Neural progenitor cell (in vitro differentiated cells): ENCODE measurements around the gene RABGAP1. TPM values are rescaled to one million over a fixed set of nuclear protein-coding genes. Genes with fewer than 3 reads are reported as not detected.

Experiments
- DNase-seq: peaks from one replicate; pipeline ENCODE4 v3.0.0-alpha.2; 2016; ENCODE audit warnings: low spot score
- H2AFZ ChIP-seq: fragments of 200-600 bp; sonication (generic); replicated peaks from 2 replicates; pipeline ENCODE4 v1.6.1; 2016; ENCODE audit warnings: antibody characterized with exemption
- H3F3A ChIP-seq: fragments of 200-600 bp; sonication (generic); 2 replicates; pipeline ENCODE4 v1.6.1; 2016; ENCODE audit warnings: antibody characterized with exemption, low read depth
- H3K27ac ChIP-seq: fragments of 200-600 bp; sonication (generic); 2 replicates; pipeline ENCODE4 v1.5.1; 2016; ENCODE audit warnings: mild to moderate bottlenecking
- H3K27me3 ChIP-seq: fragments of 200-600 bp; sonication (generic); 2 replicates; pipeline ENCODE4 v1.6.1; 2016; ENCODE audit warnings: mild to moderate bottlenecking, moderate library complexity
- H3K36me3 ChIP-seq: fragments of 200-600 bp; sonication (generic); 2 replicates; pipeline ENCODE4 v1.5.1; 2016
- H3K4me1 ChIP-seq: fragments of 200-600 bp; sonication (generic); 2 replicates; pipeline ENCODE4 v1.6.1; 2016; ENCODE audit warnings: mixed run types
- H3K4me2 ChIP-seq: fragments of 200-600 bp; sonication (generic); 2 replicates; pipeline ENCODE4 v1.6.1; 2016
- H3K4me3 ChIP-seq: fragments of 200-600 bp; sonication (generic); 2 replicates; pipeline ENCODE4 v1.5.1; 2016
- H3K79me2 ChIP-seq: fragments of 200-600 bp; sonication (generic); 2 replicates; pipeline ENCODE4 v1.6.1; 2016; ENCODE audit warnings: low read depth
- H3K9ac ChIP-seq: fragments of 200-600 bp; sonication (generic); 2 replicates; pipeline ENCODE4 v1.6.1; 2016
- H3K9me3 ChIP-seq: fragments of 200-600 bp; sonication (generic); 2 replicates; pipeline ENCODE4 v1.5.1; 2016; ENCODE audit warnings: low read depth
- H4K20me1 ChIP-seq: fragments of 200-600 bp; sonication (generic); 2 replicates; pipeline ENCODE4 v1.6.1; 2016; ENCODE audit warnings: low read depth
- H3K27ac Mint-ChIP-seq: 3 replicates; pipeline ENCODE4 v1.8.0; 2021; ENCODE audit warnings: mixed read lengths
- H3K27me3 Mint-ChIP-seq: 2 replicates; pipeline ENCODE4 v1.8.0; 2022; ENCODE audit warnings: low read depth, mild to moderate bottlenecking, inconsistent platforms, moderate library complexity, mixed read lengths; ENCODE audit not compliant: insufficient read depth
- H3K36me3 Mint-ChIP-seq: 3 replicates; pipeline ENCODE4 v1.8.0; 2021; ENCODE audit warnings: mixed read lengths
- H3K4me1 Mint-ChIP-seq: 3 replicates; pipeline ENCODE4 v1.8.0; 2021; ENCODE audit warnings: mixed read lengths
- H3K4me3 Mint-ChIP-seq: 3 replicates; pipeline ENCODE4 v1.8.0; 2021; ENCODE audit warnings: mild to moderate bottlenecking, moderate library complexity, mixed read lengths
- H3K9me3 Mint-ChIP-seq: 3 replicates; pipeline ENCODE4 v1.8.0; 2020; ENCODE audit warnings: mixed read lengths
- CTCF ChIP-seq: fragments of 200-600 bp; sonication (generic); IDR thresholded peaks from 2 replicates; pipeline ENCODE4 v1.5.1; 2017; ENCODE audit warnings: antibody characterized with exemption, mild to moderate bottlenecking
- EZH2 ChIP-seq: fragments of 200-600 bp; sonication (generic); IDR thresholded peaks from 2 replicates; pipeline ENCODE4 v1.6.1; 2017; ENCODE audit warnings: antibody characterized with exemption, mild to moderate bottlenecking, moderate library complexity
- EZH2phosphoT487 ChIP-seq: fragments of 200-600 bp; sonication (generic); IDR thresholded peaks from 2 replicates; pipeline ENCODE4 v1.6.1; 2017; ENCODE audit warnings: antibody characterized with exemption
- total RNA-seq: library from RNA; depleted of rRNA; stranded (reverse); fragments of >200 nt; gene quantifications from 2 replicates; pipeline ENCODE4 v1.2.3, GENCODE V29; 2015; ENCODE audit warnings: low replicate concordance

The RABGAP1 gene
- total RNA-seq, 1 donor from 2014 or later = 55.2 TPM

DNA sequence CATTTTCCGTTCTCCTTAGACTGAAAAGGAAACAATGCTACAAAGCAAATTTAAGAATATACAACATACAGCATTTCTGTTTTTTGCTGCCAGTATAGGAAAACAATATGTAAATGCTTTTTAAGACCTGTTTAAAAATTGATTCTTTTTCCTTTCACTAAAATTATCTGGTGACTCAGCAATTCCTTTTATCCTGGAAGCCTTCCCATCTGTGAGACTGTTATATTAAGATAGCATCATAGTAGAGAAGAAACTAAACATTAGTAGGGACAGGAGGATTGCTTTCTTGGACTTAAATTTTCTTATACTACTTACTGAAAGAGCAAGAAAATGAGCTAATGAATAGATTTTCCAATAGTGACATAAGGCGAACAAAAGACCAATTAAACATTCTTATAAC, 62.6 kb downstream of the RABGAP1 start:
- no peak overlapping the region for H2AFZ ChIP-seq
- no peak overlapping the region for H3K4me3 ChIP-seq
- H3K9me3 Mint-ChIP-seq = no peaks in the 10 kb centered on the region
- TF ChIP-seq CTCF = no peak
- TF ChIP-seq EZH2 = no peak
- no peak for TF ChIP-seq EZH2phosphoT487
- H3K27ac Mint-ChIP-seq = no peak overlapping the region
- H3K36me3 Mint-ChIP-seq = peaks cover 19% of the 10 kb centered on the region
- no peak overlapping the region for H3K27ac ChIP-seq
- H3K4me1 ChIP-seq = no peaks in the 10 kb centered on the region
- H3K27me3 Mint-ChIP-seq = no peaks in the 10 kb centered on the region
- DNase-seq = no peak
- H3K36me3 ChIP-seq = peaks cover 19% of the 10 kb centered on the region
- no peak overlapping the region for H3K4me2 ChIP-seq
- no peaks in the 10 kb centered on the region for H3K79me2 ChIP-seq
- no peaks in the 10 kb centered on the region for H4K20me1 ChIP-seq
- peaks cover 5% of the 10 kb centered on the region for H3F3A ChIP-seq
- H3K27me3 ChIP-seq = no peaks in the 10 kb centered on the region
- H3K4me1 Mint-ChIP-seq = peaks cover 13% of the 10 kb centered on the region
- no peaks in the 10 kb centered on the region for H3K9me3 ChIP-seq
- H3K9ac ChIP-seq = no peak overlapping the region
- H3K4me3 Mint-ChIP-seq = no peak overlapping the region

GRCh38 chr9:123005964-123006363, 65.1 kb downstream of the RABGAP1 start:
- Histone ChIP-seq H3K4me2 (no peak overlapping the region), H3K4me3 (no peak overlapping the region), H3K4me1 (no peaks in the 10 kb centered on the region), H3K27me3 (no peaks in the 10 kb centered on the region), H3K9ac (no peak overlapping the region), H3F3A (peaks cover 5% of the 10 kb centered on the region), H3K36me3 (peaks cover 7% of the 10 kb centered on the region), H3K79me2 (no peaks in the 10 kb centered on the region), H2AFZ (no peak overlapping the region), H4K20me1 (no peaks in the 10 kb centered on the region), H3K9me3 (no peaks in the 10 kb centered on the region), H3K27ac (no peak overlapping the region)
- no peak for TF ChIP-seq EZH2phosphoT487
- TF ChIP-seq EZH2 = no peak
- TF ChIP-seq CTCF = no peak
- H3K4me3 Mint-ChIP-seq = no peak overlapping the region
- no peak for DNase-seq
- H3K4me1 Mint-ChIP-seq = peaks cover 4% of the 10 kb centered on the region
- H3K27me3 Mint-ChIP-seq = no peaks in the 10 kb centered on the region
- no peaks in the 10 kb centered on the region for H3K9me3 Mint-ChIP-seq
- no peak overlapping the region for H3K27ac Mint-ChIP-seq
- H3K36me3 Mint-ChIP-seq = peaks cover 9% of the 10 kb centered on the region

DNA sequence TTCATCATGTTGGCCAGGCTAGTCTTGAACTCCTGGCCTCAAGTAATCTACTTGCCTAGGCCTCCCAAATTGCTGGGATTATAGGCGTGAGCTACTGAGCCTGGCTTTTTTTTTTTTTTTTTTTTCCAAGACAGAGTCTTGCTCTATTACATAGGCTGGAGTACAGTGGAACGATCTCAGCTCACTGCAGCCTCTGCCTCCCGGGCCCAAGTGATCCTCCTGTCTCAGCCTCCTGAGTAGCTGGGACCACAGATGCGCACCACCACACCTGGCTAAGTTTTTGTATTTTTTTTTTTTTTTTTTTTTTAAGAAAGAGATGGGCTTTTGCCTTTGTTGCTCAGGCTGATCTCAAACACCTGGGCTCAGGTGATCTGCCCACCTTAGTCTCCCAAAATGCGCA, 66.4 kb downstream of the RABGAP1 start:
- Histone ChIP-seq H3K4me2 (no peak overlapping the region), H3K79me2 (no peaks in the 10 kb centered on the region), H3K9ac (no peak overlapping the region), H2AFZ (no peak overlapping the region), H3K36me3 (peaks cover 3% of the 10 kb centered on the region), H3F3A (peaks cover 5% of the 10 kb centered on the region), H3K4me1 (no peaks in the 10 kb centered on the region), H3K4me3 (no peak overlapping the region), H3K27me3 (no peaks in the 10 kb centered on the region), H4K20me1 (no peaks in the 10 kb centered on the region), H3K27ac (no peak overlapping the region), H3K9me3 (no peaks in the 10 kb centered on the region)
- no peak for DNase-seq
- Mint-ChIP-seq H3K4me3 (no peak overlapping the region), H3K27ac (no peak overlapping the region), H3K27me3 (no peaks in the 10 kb centered on the region), H3K36me3 (peaks cover 18% of the 10 kb centered on the region), H3K9me3 (no peaks in the 10 kb centered on the region), H3K4me1 (peaks cover 4% of the 10 kb centered on the region)
- TF ChIP-seq CTCF (no peak), EZH2phosphoT487 (no peak), EZH2 (no peak)

DNA sequence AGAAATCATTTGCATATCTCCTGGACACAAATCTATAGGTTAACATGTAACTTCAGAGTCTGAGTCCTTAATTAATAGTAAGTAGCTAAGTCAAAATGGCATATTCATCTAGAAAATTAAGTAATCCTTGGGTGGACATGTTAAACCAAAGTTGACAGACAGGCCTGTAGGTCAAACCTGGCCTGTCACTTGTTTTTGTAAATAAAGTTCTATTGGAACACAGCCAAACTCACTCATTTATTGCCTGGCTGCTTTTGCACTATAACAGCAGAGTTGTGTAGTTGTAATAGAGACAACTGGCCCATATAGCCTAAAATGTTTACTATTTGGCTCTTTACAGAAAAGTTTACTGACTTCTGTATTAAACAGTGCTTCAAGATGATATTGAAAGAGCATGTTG, 68.1 kb downstream of the RABGAP1 start:
- no peak overlapping the region for H3K4me3 Mint-ChIP-seq
- H3K79me2 ChIP-seq = no peaks in the 10 kb centered on the region
- no peak overlapping the region for H3K4me3 ChIP-seq
- H3K4me1 Mint-ChIP-seq = no peaks in the 10 kb centered on the region
- no peak overlapping the region for H3K27ac ChIP-seq
- H3K9me3 Mint-ChIP-seq = no peaks in the 10 kb centered on the region
- no peak for DNase-seq
- no peak overlapping the region for H2AFZ ChIP-seq
- no peak for TF ChIP-seq EZH2phosphoT487
- TF ChIP-seq EZH2 = no peak
- no peak for TF ChIP-seq CTCF
- peaks cover 5% of the 10 kb centered on the region for H3F3A ChIP-seq
- no peaks in the 10 kb centered on the region for H3K27me3 ChIP-seq
- H3K27me3 Mint-ChIP-seq = no peaks in the 10 kb centered on the region
- H3K4me2 ChIP-seq = no peak overlapping the region
- no peaks in the 10 kb centered on the region for H3K9me3 ChIP-seq
- H3K9ac ChIP-seq = no peak overlapping the region
- H3K27ac Mint-ChIP-seq = no peak overlapping the region
- H3K36me3 ChIP-seq = peaks cover 8% of the 10 kb centered on the region
- H3K4me1 ChIP-seq = no peaks in the 10 kb centered on the region
- peaks cover 20% of the 10 kb centered on the region for H3K36me3 Mint-ChIP-seq
- H4K20me1 ChIP-seq = no peaks in the 10 kb centered on the region
